GM06990 (cell line): Measurements from ENCODE around the gene SCUBE2.

Experiments used
- DNase-seq: peaks from one replicate; pipeline ENCODE4 v3.0.0-alpha.2; 2011; ENCODE audit not compliant: insufficient read length; ENCODE audit errors: extremely low read depth
- H3K27me3 ChIP-seq: replicated peaks from 2 replicates; pipeline ENCODE4 v1.6.0; 2011; ENCODE audit warnings: low read length; ENCODE audit not compliant: control insufficient read depth, insufficient read depth
- H3K36me3 ChIP-seq: 2 replicates; pipeline ENCODE4 v1.5.1; 2011; ENCODE audit warnings: low read length; ENCODE audit not compliant: control insufficient read depth, insufficient read depth
- H3K4me3 ChIP-seq: replicated peaks from 2 replicates; pipeline ENCODE4 v1.5.1; 2011; ENCODE audit warnings: low read depth, mild to moderate bottlenecking, control low read depth, low read length
- CTCF ChIP-seq: IDR thresholded peaks from 2 replicates; pipeline ENCODE4 v1.5.1; 2011; ENCODE audit warnings: low read length, control low read depth, mild to moderate bottlenecking, inconsistent platforms; ENCODE audit not compliant: insufficient read depth, poor library complexity, severe bottlenecking

The SCUBE2 gene

GRCh38 chr11:9029422-9029821 is 62.0 kb downstream of the SCUBE2 start:
- H3K4me3 ChIP-seq: no peak overlapping the region
- no peak for TF ChIP-seq CTCF
- no peaks in the 10 kb centered on the region for H3K36me3 ChIP-seq
- H3K27me3 ChIP-seq: no peaks in the 10 kb centered on the region; the same call in 1 of the 2 replicates
- no peak for DNase-seq

GRCh38 chr11:9028581-9028980 is 62.8 kb downstream of the SCUBE2 start:
- no peak for TF ChIP-seq CTCF
- DNase-seq: no peak
- no peak overlapping the region for H3K4me3 ChIP-seq
- no peaks in the 10 kb centered on the region for H3K36me3 ChIP-seq
- H3K27me3 ChIP-seq: no peaks in the 10 kb centered on the region; the same call in 1 of the 2 replicates

GRCh38 chr11:9025101-9025850 is 66.1 kb downstream of the SCUBE2 start:
- H3K36me3 ChIP-seq: no peaks in the 10 kb centered on the region
- no peaks in the 10 kb centered on the region; the same call in none of the 2 replicates for H3K27me3 ChIP-seq
- no peak for DNase-seq
- no peak for TF ChIP-seq CTCF
- H3K4me3 ChIP-seq: no peak overlapping the region

GRCh38 chr11:9022961-9023680 is 68.3 kb downstream of the SCUBE2 start:
- H3K27me3 ChIP-seq: no peaks in the 10 kb centered on the region; the same call in none of the 2 replicates
- H3K36me3 ChIP-seq: no peaks in the 10 kb centered on the region
- DNase-seq: no peak
- TF ChIP-seq CTCF: no peak
- H3K4me3 ChIP-seq: no peak overlapping the region

GRCh38 chr11:9020916-9021315 is 70.5 kb downstream of the SCUBE2 start:
- DNase-seq: no peak
- no peak for TF ChIP-seq CTCF
- no peaks in the 10 kb centered on the region; the same call in none of the 2 replicates for H3K27me3 ChIP-seq
- H3K36me3 ChIP-seq: no peaks in the 10 kb centered on the region
- H3K4me3 ChIP-seq: no peak overlapping the region
